Colonic mucosa (tissue), 4 donors: Measurements from ENCODE around the gene TSSK3. TPM values are rescaled to one million over a fixed set of nuclear protein-coding genes. Genes with fewer than 3 reads are reported as not detected.

Experiments
- DNase-seq: peaks from one replicate; pipeline ENCODE4 v3.0.0-alpha.2; 2020
- H3K27ac ChIP-seq: fragments of 200-600 bp; one replicate; pipeline ENCODE4 v1.8.0; 2021
- H3K27me3 ChIP-seq: fragments of 200-600 bp; one replicate; pipeline ENCODE4 v1.8.0; 2021
- H3K36me3 ChIP-seq: fragments of 200-600 bp; one replicate; pipeline ENCODE4 v1.8.0; 2021
- H3K4me1 ChIP-seq: fragments of 200-600 bp; one replicate; pipeline ENCODE4 v1.8.0; 2021; ENCODE audit warnings: mild to moderate bottlenecking
- H3K4me3 ChIP-seq: fragments of 200-600 bp; one replicate; pipeline ENCODE4 v1.8.0; 2021
- H3K9ac ChIP-seq, 2 donors: one replicate each; pipeline ENCODE4 v1.7.0; 2013; ENCODE audit warnings: control low read depth in 2 of 2, low read depth in 2 of 2, low read length in 2 of 2
- H3K9me3 ChIP-seq: fragments of 200-600 bp; one replicate; pipeline ENCODE4 v1.8.0; 2021
- CTCF ChIP-seq: fragments of 200-600 bp; IDR thresholded peaks from one replicate; pipeline ENCODE4 v1.8.0; 2022; ENCODE audit warnings: antibody characterized with exemption, mild to moderate bottlenecking
- intact Hi-C: fragments of 100-400 bp; cut with DNase I; formaldehyde crosslinking; loops from one replicate; pipeline ENCODE4 v1.14.1; 2022
- total RNA-seq, 2 donors: library from RNA; stranded (reverse); fragmentation: NEBNext Ultra II Directional in 1 of 2; extraction: Animal tissue kit (Norgen Biotek cat#: 25700) in 1 of 2; gene quantifications; one replicate each; pipeline ENCODE4 v1.2.1, GENCODE V29; 2021
- donor health status: healthy.
- donor health status: DM: no; HTN: no; CAD: no.
- donor health status: DM: no; HTN: no; CAD: no.

The TSSK3 gene
- total RNA-seq, 2 donors from 2014 or later = 0.61 to 0.99 TPM

DNA sequence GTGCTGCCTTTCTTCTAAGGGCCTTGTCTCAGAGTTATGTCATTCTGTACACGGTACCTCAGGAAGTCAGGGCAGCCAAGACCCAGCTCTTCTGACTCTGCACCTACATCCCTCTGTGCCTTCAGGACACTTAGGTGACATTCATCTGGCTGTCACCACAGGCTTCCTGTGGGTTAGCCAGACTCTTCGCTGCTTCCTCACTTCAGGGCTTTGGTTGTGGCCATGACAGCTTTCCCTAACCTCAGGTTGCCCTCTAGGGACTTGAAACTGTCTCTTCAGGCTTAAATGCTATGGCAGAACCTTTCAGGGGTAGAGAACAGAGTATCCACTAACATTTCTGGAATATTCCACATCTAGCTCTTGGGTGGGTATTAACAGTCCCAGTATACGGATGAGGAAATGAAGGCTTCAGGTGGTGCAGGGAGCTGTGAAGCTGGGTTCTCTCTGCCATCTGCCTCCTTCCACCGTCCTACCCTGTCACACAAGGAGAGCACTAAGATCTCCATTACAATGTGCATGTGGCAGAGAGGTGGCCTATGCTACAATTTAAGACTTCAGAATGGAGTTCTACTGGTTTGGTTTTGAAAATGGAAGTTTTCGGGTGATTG lies 9.9 kb downstream of the TSSK3 start:
- no peak overlapping the region for H3K9ac ChIP-seq
- H3K27me3 ChIP-seq = no peaks in the 10 kb centered on the region
- no peak overlapping the region for H3K27ac ChIP-seq
- no peaks in the 10 kb centered on the region for H3K4me1 ChIP-seq
- TF ChIP-seq CTCF = no peak
- intact Hi-C loops = no loop called here
- H3K9me3 ChIP-seq = no peaks in the 10 kb centered on the region
- no peak for DNase-seq
- H3K36me3 ChIP-seq = peaks cover 23% of the 10 kb centered on the region
- no peak overlapping the region for H3K4me3 ChIP-seq

- no peaks in the 10 kb centered on the region for H3K4me1 ChIP-seq
- peaks cover 10% of the 10 kb centered on the region for H3K36me3 ChIP-seq
- no peaks in the 10 kb centered on the region for H3K27me3 ChIP-seq
- no peak overlapping the region for H3K27ac ChIP-seq
- no peak for DNase-seq
- H3K9ac ChIP-seq = no peak overlapping the region
- no peaks in the 10 kb centered on the region for H3K9me3 ChIP-seq
- intact Hi-C loops = no loop called here
- TF ChIP-seq CTCF = no peak
- H3K4me3 ChIP-seq = no peak overlapping the region
These were observed 11.8 kb downstream of the TSSK3 start for GRCh38 chr1:32373996-32374592.

DNA sequence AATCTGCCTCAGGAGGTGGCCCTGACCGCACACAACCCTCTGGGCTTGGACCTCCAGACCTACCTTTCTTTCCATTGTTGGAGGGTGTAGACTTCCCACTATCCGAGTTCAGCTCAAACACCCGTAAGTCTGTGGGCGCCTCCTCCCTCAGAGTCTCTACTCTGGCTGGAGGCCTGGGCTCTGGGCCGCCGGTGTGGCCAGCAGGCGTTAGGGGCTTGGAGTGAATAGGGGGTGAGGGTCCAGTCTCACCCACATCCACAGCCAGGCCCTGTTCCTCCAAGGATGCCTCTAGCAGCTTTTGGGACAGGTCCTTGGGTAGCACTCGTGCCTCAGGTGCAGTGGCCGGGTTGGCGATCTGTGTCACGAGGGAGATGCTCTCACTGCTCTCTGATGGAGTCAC lies 13.9 kb downstream of the TSSK3 start:
- no peak overlapping the region for H3K9ac ChIP-seq
- intact Hi-C loops = no loop called here
- DNase-seq = no peak
- H3K9me3 ChIP-seq = no peaks in the 10 kb centered on the region
- H3K27me3 ChIP-seq = no peaks in the 10 kb centered on the region
- H3K36me3 ChIP-seq = peaks cover 14% of the 10 kb centered on the region
- no peak overlapping the region for H3K4me3 ChIP-seq
- no peaks in the 10 kb centered on the region for H3K4me1 ChIP-seq
- no peak overlapping the region for H3K27ac ChIP-seq
- TF ChIP-seq CTCF = no peak

DNA sequence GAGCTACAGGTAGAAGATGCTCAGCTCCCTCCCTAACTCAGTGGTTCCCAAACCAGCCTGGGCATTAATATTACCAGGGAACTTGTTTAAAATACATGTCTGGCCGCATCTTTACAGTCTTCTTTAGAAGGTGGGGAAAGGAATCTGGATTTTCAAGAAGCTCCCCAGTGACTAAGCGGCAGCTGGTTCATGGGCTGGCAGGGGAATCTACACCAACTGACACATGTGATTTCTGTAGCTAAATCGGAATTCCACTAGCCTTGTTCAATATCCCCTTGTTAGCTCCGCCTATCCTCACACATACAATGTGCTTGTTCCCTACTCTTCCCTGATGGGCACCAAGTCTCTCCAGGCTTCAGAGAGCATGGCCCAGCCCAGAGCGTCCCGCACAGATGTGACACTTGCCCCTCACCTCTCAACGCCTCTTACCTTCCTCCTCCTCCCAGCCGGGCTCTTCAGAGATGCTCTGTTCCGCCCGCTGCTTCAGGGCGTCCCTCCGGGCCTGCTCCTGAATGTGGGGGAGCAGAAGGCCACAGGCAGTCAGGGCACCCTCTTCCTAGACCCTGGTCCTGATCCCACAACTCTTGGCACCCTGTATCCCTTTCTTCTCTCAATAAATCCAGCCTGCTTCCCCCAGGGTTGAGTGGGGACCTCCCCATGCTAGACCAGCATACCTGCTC lies 15.3 kb downstream of the TSSK3 start:
- Histone ChIP-seq H3K36me3 (peaks cover 14% of the 10 kb centered on the region), H3K9me3 (no peaks in the 10 kb centered on the region), H3K27ac (no peak overlapping the region), H3K27me3 (no peaks in the 10 kb centered on the region), H3K9ac (no peak overlapping the region), H3K4me3 (no peak overlapping the region), H3K4me1 (no peaks in the 10 kb centered on the region)
- no peak for DNase-seq
- no peak for TF ChIP-seq CTCF
- intact Hi-C loops = no loop called here

GRCh38 chr1:32380057-32380456 lies 17.7 kb downstream of the TSSK3 start:
- Histone ChIP-seq H3K9me3 (no peaks in the 10 kb centered on the region), H3K36me3 (peaks cover 14% of the 10 kb centered on the region), H3K4me1 (no peaks in the 10 kb centered on the region), H3K9ac (no peak overlapping the region), H3K4me3 (no peak overlapping the region), H3K27ac (no peak overlapping the region), H3K27me3 (no peaks in the 10 kb centered on the region)
- no peak for DNase-seq
- no peak for TF ChIP-seq CTCF
- intact Hi-C loops = no loop called here
